Skeletal muscle satellite cell (primary cell): ENCODE results near the gene CRYBG2.
"Not testable (repeated sequence)": the region's sequence is repeated elsewhere in the genome, so short reads cannot be mapped to it uniquely, and the experiment has no call there.

ENCODE experiments used
- H3K27me3 ChIP-seq: 2 replicates; pipeline ENCODE4 v1.7.0; 2013; ENCODE audit warnings: low read length; ENCODE audit not compliant: control insufficient read depth, insufficient read depth
- H3K36me3 ChIP-seq: 2 replicates; pipeline ENCODE4 v1.7.0; 2013; ENCODE audit warnings: mild to moderate bottlenecking, control low read depth, low read length; ENCODE audit not compliant: insufficient read depth
- H3K4me1 ChIP-seq: 2 replicates; pipeline ENCODE4 v1.7.0; 2013; ENCODE audit warnings: low read length; ENCODE audit not compliant: control insufficient read depth, insufficient read depth
- H3K4me2 ChIP-seq: 2 replicates; pipeline ENCODE4 v1.7.0; 2013; ENCODE audit warnings: mild to moderate bottlenecking, low read length
- H3K4me3 ChIP-seq: 2 replicates; pipeline ENCODE4 v1.7.0; 2013; ENCODE audit warnings: low read length
- H3K9ac ChIP-seq: 2 replicates; pipeline ENCODE4 v1.7.0; 2013; ENCODE audit warnings: mild to moderate bottlenecking, low read depth, low read length, moderate library complexity
- H3K9me3 ChIP-seq: replicated peaks from 2 replicates; pipeline ENCODE4 v1.7.0; 2013; ENCODE audit warnings: mild to moderate bottlenecking, control low read depth, low read length

Gene CRYBG2

GRCh38 chr1:26315874-26316850 lies 37.8 kb downstream of the CRYBG2 start:
- Histone ChIP-seq H3K9ac (no peak overlapping the region), H3K36me3 (no peaks in the 10 kb centered on the region), H3K4me1 (peaks cover 10% of the 10 kb centered on the region), H3K27me3 (peaks cover 9% of the 10 kb centered on the region), H3K4me3 (no peak overlapping the region), H3K9me3 (no peaks in the 10 kb centered on the region), H3K4me2 (no peak overlapping the region)

GRCh38 chr1:26314501-26314900 lies 39.4 kb downstream of the CRYBG2 start:
- H3K4me1 ChIP-seq: peaks cover 8% of the 10 kb centered on the region
- no peak overlapping the region for H3K9ac ChIP-seq

DNA sequence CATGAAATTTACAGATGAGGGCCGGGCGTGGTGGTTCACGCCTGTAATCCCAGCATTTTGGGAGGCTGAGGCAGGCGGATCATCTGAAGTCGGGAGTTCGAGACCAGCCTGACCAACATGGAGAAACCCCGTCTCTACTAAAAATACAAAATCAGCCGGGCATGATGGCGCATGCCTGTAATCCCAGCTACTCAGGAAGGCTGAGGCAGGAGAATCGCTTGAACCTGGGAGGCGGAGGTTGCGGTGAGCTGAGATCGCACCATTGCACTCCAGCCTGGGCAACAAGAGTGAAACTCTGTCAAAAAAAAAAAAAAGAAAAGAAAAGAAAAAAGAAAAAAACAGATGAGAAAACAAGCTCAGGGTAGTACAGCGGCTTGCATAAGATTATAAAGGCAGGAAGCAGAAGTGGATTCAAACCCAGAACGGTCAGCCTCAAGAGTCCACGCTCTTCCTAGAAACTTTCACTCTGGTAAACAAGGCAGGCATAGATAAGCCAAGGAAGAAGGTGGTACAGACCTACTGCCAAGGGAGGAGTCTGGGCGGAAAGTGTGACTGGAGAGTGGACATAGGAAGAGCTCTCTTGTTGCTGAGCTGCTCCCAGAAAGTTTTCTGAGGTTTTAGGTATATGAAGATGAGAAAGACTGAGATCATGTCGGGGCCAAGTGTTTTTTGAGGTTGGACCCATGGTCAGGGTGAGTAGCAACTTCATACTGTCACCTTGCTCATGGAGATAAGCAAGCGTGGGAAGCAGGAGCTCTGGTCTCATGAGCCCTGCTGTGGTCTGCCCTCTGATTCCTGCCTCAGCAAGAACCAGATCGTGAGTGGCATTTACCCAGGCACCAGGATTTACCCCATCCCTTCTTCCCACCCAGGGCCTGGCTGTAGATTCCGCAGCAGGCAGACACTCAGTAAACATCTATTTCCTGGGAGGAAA lies 45.7 kb downstream of the CRYBG2 start:
- H3K4me1 ChIP-seq: peaks cover 11% of the 10 kb centered on the region
- H3K27me3 ChIP-seq, H3K4me2 ChIP-seq, H3K9ac ChIP-seq, H3K9me3 ChIP-seq, H3K36me3 ChIP-seq, H3K4me3 ChIP-seq: not testable (repeated sequence)

More at GRCh38 chr1:26314501-26314900, 39.4 kb downstream of the CRYBG2 start:
- Histone ChIP-seq H3K9me3 (no peaks in the 10 kb centered on the region), H3K36me3 (no peaks in the 10 kb centered on the region), H3K4me2 (no peak overlapping the region), H3K4me3 (no peak overlapping the region), H3K27me3 (peaks cover 9% of the 10 kb centered on the region)

GRCh38 chr1:26307363-26307781 lies 46.6 kb downstream of the CRYBG2 start:
- H3K4me3 ChIP-seq: no peak overlapping the region

DNA sequence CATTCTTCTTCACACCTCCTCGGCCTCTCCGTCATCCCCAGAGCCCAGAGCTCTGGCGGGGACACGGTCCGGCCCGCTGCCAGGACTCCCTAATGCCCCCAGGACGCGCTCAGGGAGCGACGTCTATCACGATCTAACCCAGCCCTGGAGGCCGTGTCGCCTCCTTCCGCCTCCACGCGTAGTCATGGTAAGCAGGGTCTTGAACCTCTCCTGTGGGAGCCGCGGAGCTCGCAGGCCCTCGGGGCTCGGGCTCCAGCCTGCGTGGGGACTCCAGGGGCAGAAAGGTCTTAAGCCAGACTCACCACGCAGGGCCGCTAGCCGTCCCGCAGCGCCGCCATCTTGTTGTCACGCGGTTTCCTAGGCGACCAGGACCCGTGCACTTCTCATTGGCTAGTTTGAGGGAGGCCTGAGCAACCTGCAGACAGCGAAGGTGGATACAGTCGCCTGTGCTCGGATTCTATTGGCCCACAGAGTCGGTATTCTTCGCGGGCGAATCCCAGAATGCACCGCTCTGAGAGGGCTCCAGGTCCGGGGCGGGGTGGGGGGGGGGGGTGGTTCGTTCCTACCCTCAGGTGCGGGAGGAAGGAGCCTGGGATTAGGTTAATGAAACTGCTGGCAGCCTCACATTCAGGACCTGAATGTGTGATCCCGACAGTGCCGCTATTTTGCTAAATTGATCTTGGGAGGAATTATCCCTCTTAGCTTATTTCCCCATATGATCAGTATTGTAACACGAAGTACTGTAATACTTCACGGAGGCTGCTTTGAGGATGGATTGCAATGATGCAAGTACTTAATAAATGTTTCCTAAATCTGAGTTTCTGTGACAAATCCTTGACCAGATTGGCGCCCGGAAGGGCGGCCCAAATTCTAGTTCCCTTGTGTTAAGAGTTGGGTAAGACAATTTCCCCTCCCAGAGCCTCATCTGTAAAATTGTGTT lies 47.4 kb downstream of the CRYBG2 start, which contains the start of gene UBXN11:
Gene UBXN11 (minus strand): TSS at position 347 of the 940 bp plus-strand sequence. CDS start 3,753 bp downstream, outside the sequence.
- Histone ChIP-seq H3K27me3 (peaks cover 1% of the 10 kb centered on the region), H3K4me3 (peak within 1 kb of the TSS; percentile 82), H3K9ac (peak within 1 kb of the TSS; percentile 77), H3K9me3 (no peaks in the 10 kb centered on the region), H3K4me1 (peaks cover 19% of the 10 kb centered on the region), H3K36me3 (no peaks in the 10 kb centered on the region), H3K4me2 (peak within 1 kb of the TSS; percentile 77)

More at GRCh38 chr1:26307363-26307781, 46.6 kb downstream of the CRYBG2 start:
- Histone ChIP-seq H3K36me3 (no peaks in the 10 kb centered on the region), H3K4me2 (no peak overlapping the region), H3K4me1 (peaks cover 19% of the 10 kb centered on the region), H3K9ac (no peak overlapping the region), H3K9me3 (no peaks in the 10 kb centered on the region), H3K27me3 (peaks cover 6% of the 10 kb centered on the region)

DNA sequence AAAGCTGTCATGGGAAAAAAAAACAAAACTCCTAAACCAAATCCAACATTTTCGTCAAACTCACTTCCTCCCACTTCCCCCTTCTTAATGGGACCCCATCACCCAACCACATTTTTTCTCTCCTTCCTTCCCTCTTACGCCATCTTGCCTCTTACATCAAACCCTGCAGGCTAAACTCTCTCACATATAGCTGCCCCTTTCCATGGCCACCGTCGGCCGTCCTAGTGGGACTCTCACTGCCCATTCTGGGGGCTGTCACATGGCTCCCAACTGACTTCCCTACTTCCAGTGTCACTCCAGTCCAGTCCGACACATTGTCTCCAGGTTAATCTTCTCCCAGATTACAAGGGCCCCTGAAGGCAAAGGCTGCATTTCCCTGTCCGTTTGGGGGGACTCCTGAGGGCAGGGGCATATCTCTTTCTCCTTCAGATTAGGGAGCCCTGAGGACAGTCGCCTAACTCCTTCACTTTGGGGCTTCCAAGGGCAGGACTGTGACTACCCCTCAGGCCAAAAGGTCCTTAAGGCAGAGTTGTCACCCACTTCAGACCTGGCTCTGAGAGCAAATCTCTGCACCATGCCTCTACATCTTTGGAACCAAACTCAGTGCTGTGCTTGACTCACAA lies 48.2 kb downstream of the CRYBG2 start:
- Histone ChIP-seq H3K27me3 (no peaks in the 10 kb centered on the region), H3K36me3 (no peaks in the 10 kb centered on the region), H3K4me3 (peak overlapping the region; percentile 82), H3K4me1 (peaks cover 19% of the 10 kb centered on the region), H3K9me3 (no peaks in the 10 kb centered on the region), H3K9ac (peak overlapping the region; percentile 77), H3K4me2 (peak overlapping the region; percentile 77)

GRCh38 chr1:26302733-26303405 lies 51.1 kb downstream of the CRYBG2 start:
- Histone ChIP-seq H3K4me3 (no peak overlapping the region), H3K9me3 (no peaks in the 10 kb centered on the region), H3K4me1 (peaks cover 25% of the 10 kb centered on the region), H3K9ac (no peak overlapping the region), H3K36me3 (no peaks in the 10 kb centered on the region), H3K27me3 (no peaks in the 10 kb centered on the region), H3K4me2 (peak overlapping the region; percentile 46)

DNA sequence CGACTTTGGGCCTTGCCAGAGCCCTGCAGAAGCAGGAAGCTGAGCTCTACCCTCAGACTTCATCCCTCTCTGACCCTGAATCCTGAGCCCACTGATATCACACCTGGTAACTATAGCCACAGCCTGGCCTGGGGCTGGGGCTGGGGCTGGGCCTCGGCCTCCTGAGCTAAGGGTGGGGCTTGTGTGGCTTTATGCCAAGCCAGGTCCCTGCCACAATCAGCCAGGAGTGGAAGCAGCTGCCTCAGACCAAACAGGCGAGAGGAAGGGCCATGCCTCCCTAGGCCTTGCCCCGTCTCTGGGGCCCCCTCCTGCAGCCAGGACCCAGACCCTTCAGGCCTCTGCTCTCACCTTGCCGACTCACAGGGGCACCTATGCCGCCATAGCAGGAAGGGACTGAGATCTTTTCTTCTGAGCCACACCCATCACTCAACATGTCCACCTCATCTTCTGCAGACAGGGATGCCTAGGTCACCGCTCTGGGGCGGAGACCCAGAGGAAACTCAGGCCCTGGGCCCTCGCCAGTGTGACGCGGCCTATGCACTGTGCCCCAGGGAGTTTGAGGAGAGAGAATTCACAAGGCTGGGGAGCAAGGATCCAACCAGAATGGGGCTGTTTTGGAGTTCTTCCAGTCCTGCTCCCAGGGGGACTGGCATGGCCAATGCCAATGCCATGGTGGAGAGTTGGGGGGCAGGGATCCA lies 53.2 kb downstream of the CRYBG2 start:
- peaks cover 20% of the 10 kb centered on the region for H3K4me1 ChIP-seq
- no peaks in the 10 kb centered on the region for H3K36me3 ChIP-seq
- no peak overlapping the region for H3K9ac ChIP-seq
- H3K4me3 ChIP-seq: no peak overlapping the region
- no peak overlapping the region for H3K4me2 ChIP-seq
- no peaks in the 10 kb centered on the region for H3K27me3 ChIP-seq
- no peaks in the 10 kb centered on the region for H3K9me3 ChIP-seq

- Histone ChIP-seq H3K36me3 (no peaks in the 10 kb centered on the region), H3K4me1 (peaks cover 12% of the 10 kb centered on the region), H3K27me3 (no peaks in the 10 kb centered on the region), H3K4me2 (peak overlapping the region; percentile 52), H3K9ac (no peak overlapping the region), H3K9me3 (no peaks in the 10 kb centered on the region), H3K4me3 (no peak overlapping the region)
These were observed 56.2 kb downstream of the CRYBG2 start for GRCh38 chr1:26297791-26298124.
